Testis (tissue), 2 donors: ENCODE measurements around the gene DERA.

ENCODE experiments used
- POLR2A ChIP-seq: fragments of 450-650 bp; IDR thresholded peaks from one replicate; pipeline ENCODE4 v1.6.1; 2017; ENCODE audit warnings: antibody characterized with exemption, mild to moderate bottlenecking, moderate library complexity
- TF ChIP-seq, protein P1 (sequence below), 3 experiments: fragments of 450-650 bp in 2 of 3; fragments of 200-600 bp in 1 of 3; sonication (generic) in 1 of 3; IDR thresholded peaks; one replicate each; pipeline ENCODE4 v1.5.1; 2016 to 2019; ENCODE audit warnings: antibody characterized with exemption in 3 of 3, mild to moderate bottlenecking in 2 of 3, moderate library complexity in 1 of 3

DNA sequence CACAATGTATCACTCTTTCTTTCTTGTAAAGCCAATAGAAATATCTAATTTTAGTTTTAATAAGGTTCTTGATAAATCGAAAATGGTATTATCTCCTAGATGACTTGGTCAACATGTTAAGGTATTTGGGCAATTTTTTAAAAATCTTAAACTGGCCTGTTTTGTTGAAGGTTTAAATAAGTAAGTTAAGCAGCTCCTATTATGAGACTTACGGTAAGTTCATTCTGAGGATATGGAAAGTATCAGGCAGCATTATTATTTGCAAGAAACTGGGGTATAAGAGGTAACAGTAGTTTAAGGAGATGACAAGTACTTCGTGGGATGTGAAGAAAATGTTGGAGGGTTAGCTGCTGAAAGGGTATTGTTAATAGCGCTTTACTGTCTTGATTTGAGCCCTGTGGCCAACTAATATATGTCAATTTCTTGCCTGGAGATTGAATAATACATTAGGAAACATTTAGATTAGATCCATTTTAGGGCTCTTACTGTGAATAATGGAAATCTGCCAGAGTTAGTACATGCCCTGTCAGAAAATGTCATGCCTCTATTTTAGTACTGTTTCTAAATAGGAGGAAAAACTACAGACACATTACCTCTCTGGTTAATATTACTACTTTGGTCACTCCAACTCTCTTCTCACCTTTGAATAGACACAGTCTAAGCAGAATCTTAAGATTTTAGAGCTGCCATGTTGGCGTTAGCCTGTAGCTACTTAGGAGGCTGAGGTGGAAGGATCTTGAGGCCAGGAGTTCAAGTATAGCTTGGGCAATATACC lies 23.9 kb upstream of the DERA start:
- TF ChIP-seq, protein P1, sequence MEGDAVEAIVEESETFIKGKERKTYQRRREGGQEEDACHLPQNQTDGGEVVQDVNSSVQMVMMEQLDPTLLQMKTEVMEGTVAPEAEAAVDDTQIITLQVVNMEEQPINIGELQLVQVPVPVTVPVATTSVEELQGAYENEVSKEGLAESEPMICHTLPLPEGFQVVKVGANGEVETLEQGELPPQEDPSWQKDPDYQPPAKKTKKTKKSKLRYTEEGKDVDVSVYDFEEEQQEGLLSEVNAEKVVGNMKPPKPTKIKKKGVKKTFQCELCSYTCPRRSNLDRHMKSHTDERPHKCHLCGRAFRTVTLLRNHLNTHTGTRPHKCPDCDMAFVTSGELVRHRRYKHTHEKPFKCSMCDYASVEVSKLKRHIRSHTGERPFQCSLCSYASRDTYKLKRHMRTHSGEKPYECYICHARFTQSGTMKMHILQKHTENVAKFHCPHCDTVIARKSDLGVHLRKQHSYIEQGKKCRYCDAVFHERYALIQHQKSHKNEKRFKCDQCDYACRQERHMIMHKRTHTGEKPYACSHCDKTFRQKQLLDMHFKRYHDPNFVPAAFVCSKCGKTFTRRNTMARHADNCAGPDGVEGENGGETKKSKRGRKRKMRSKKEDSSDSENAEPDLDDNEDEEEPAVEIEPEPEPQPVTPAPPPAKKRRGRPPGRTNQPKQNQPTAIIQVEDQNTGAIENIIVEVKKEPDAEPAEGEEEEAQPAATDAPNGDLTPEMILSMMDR (IDR thresholded peaks at IDR 0.05) = no peak
- TF ChIP-seq POLR2A = no peak
